DOHH2 (cell line): ENCODE results near the gene HOXB6.

Source experiments
- H3F3A ChIP-seq: fragments of 200-600 bp; sonication (generic), shearing (Covaris generic); 2 replicates; pipeline ENCODE4 v1.6.0; 2016; ENCODE audit warnings: antibody characterized with exemption, mild to moderate bottlenecking; ENCODE audit not compliant: control insufficient read depth, insufficient read depth
- H3K27ac ChIP-seq: fragments of 200-600 bp; sonication (generic); 2 replicates; pipeline ENCODE4 v1.5.1; 2014; ENCODE audit warnings: low read depth, mild to moderate bottlenecking, low read length, moderate library complexity
- H3K27me3 ChIP-seq: fragments of 200-600 bp; sonication (generic); 2 replicates; pipeline ENCODE4 v1.6.1; 2014; ENCODE audit warnings: mild to moderate bottlenecking, low read length, mixed read lengths; ENCODE audit not compliant: control insufficient read depth
- H3K36me3 ChIP-seq: fragments of 200-600 bp; sonication (generic); 2 replicates; pipeline ENCODE4 v1.6.1; 2014; ENCODE audit warnings: mild to moderate bottlenecking, low read length, moderate library complexity, mixed read lengths; ENCODE audit not compliant: control insufficient read depth
- H3K4me1 ChIP-seq: fragments of 200-600 bp; sonication (generic); 2 replicates; pipeline ENCODE4 v1.6.1; 2014; ENCODE audit warnings: mild to moderate bottlenecking, low read length, mixed read lengths; ENCODE audit not compliant: control insufficient read depth
- H3K4me2 ChIP-seq: fragments of 200-600 bp; sonication (generic); 2 replicates; pipeline ENCODE4 v1.6.0; 2014; ENCODE audit warnings: mild to moderate bottlenecking, low read length, moderate library complexity
- H3K4me3 ChIP-seq: fragments of 200-600 bp; sonication (generic); 2 replicates; pipeline ENCODE4 v1.5.1; 2014; ENCODE audit warnings: mild to moderate bottlenecking, low read length, mixed read lengths
- H3K79me2 ChIP-seq: fragments of 200-600 bp; sonication (generic); 2 replicates; pipeline ENCODE4 v1.6.1; 2014; ENCODE audit warnings: mild to moderate bottlenecking, low read length, mixed read lengths; ENCODE audit not compliant: control insufficient read depth
- H3K9me2 ChIP-seq: fragments of 200-600 bp; sonication (generic); replicated peaks from 2 replicates; pipeline ENCODE4 v1.6.1; 2014; ENCODE audit warnings: mild to moderate bottlenecking, low read length, mixed read lengths; ENCODE audit not compliant: control insufficient read depth
- H3K9me3 ChIP-seq: fragments of 200-600 bp; sonication (generic); 2 replicates; pipeline ENCODE4 v1.6.1; 2014; ENCODE audit warnings: antibody characterized with exemption, low read length, mixed read lengths; ENCODE audit not compliant: control insufficient read depth, insufficient read depth
- H4K20me1 ChIP-seq: fragments of 200-600 bp; sonication (generic); 2 replicates; pipeline ENCODE4 v1.6.0; 2014; ENCODE audit warnings: low read depth, mild to moderate bottlenecking, antibody characterized with exemption, low read length, moderate library complexity; ENCODE audit not compliant: control insufficient read depth, insufficient read depth
- CTCF ChIP-seq: fragments of 200-600 bp; sonication (generic); IDR thresholded peaks from one replicate; pipeline ENCODE4 v1.5.1; 2014; ENCODE audit warnings: antibody characterized with exemption, mild to moderate bottlenecking, low read depth, low read length; ENCODE audit not compliant: poor library complexity, severe bottlenecking
- EZH2phosphoT487 ChIP-seq: fragments of 200-600 bp; sonication (generic); IDR thresholded peaks from 2 replicates; pipeline ENCODE4 v1.6.1; 2017; ENCODE audit warnings: borderline replicate concordance, mild to moderate bottlenecking, antibody characterized with exemption, low read length, moderate library complexity, mixed read lengths

HOXB6 gene

DNA sequence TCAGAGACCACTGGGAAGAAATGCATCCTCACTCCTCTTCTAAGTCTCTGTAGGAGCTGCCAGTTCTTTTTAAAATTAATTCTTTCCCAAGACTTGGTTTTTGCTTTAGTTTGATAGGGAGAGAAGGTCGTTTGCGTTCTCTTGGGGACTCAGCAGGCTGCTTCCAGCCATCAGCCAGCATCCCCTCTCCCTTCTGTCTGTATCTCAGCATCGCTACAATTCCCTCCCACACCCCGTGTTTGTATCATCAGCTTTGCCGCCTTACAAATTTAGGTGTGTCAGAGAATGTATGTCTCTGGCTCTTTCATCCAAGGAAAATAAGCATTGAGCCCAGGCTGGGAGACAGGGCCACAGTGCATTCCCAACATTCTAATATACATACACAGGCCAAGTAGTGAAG, 5.4 kb downstream of the HOXB6 start:
- TF ChIP-seq CTCF (no peak), EZH2phosphoT487 (no peak)
- no peaks in the 10 kb centered on the region for H3K9me3 ChIP-seq
- no peaks in the 10 kb centered on the region for H3K9me2 ChIP-seq
- H3K4me3 ChIP-seq: no peak overlapping the region
- peaks cover 4% of the 10 kb centered on the region; the same call in 1 of the 2 replicates for H3K4me1 ChIP-seq
- no peak overlapping the region for H3K4me2 ChIP-seq
- H3K36me3 ChIP-seq: no peaks in the 10 kb centered on the region
- H4K20me1 ChIP-seq: peaks cover 3% of the 10 kb centered on the region; the same call in 1 of the 2 replicates
- peaks cover 86% of the 10 kb centered on the region for H3K27me3 ChIP-seq
- no peaks in the 10 kb centered on the region for H3F3A ChIP-seq
- H3K27ac ChIP-seq: no peak overlapping the region
- H3K79me2 ChIP-seq: no peaks in the 10 kb centered on the region

DNA sequence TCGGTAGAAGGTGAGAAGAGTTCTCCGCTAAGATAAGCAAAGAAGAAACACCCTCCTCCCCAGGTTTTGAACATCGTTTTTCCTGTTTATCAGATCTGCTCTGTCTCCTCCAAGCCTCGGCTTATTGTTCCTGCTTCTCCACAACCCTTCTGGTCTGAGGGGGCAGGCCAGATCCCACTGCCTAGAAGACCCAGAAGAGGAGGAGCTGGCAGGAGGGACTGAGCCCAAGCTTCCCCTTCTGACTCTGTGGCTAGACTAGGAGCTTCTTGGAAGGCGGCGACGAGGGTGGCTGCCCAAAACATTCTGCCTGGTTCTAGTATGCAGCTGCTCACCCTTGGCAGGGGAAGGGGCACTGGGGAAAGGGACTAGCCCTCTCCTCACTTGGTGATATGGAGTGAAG, 6.0 kb downstream of the HOXB6 start:
- Histone ChIP-seq H3F3A (no peaks in the 10 kb centered on the region), H3K4me1 (peaks cover 4% of the 10 kb centered on the region; the same call in 1 of the 2 replicates), H3K27me3 (peaks cover 80% of the 10 kb centered on the region), H3K4me2 (no peak overlapping the region), H3K79me2 (no peaks in the 10 kb centered on the region), H4K20me1 (peaks cover 3% of the 10 kb centered on the region; the same call in 1 of the 2 replicates), H3K27ac (no peak overlapping the region), H3K9me2 (no peaks in the 10 kb centered on the region), H3K9me3 (no peaks in the 10 kb centered on the region), H3K4me3 (no peak overlapping the region), H3K36me3 (no peaks in the 10 kb centered on the region)
- TF ChIP-seq CTCF (no peak), EZH2phosphoT487 (no peak)

- H3K4me2 ChIP-seq: peak overlapping the region; percentile 44
- H3F3A ChIP-seq: no peaks in the 10 kb centered on the region
- H3K27ac ChIP-seq: no peak overlapping the region
- peaks cover 4% of the 10 kb centered on the region; the same call in 1 of the 2 replicates for H3K4me1 ChIP-seq
- no peaks in the 10 kb centered on the region for H3K36me3 ChIP-seq
- peaks cover 3% of the 10 kb centered on the region; the same call in 1 of the 2 replicates for H4K20me1 ChIP-seq
- 0 out of 2 replicates have a peak overlapping the region, but pooled peaks have one; percentile 20 for H3K4me3 ChIP-seq
- peak; percentile 98 for TF ChIP-seq EZH2phosphoT487
- no peak for TF ChIP-seq CTCF
- no peaks in the 10 kb centered on the region for H3K79me2 ChIP-seq
- peaks cover 81% of the 10 kb centered on the region for H3K27me3 ChIP-seq
- H3K9me3 ChIP-seq: no peaks in the 10 kb centered on the region
- no peaks in the 10 kb centered on the region for H3K9me2 ChIP-seq
Observed at GRCh38 chr17:48597778-48598631, 6.8 kb downstream of the HOXB6 start.
